H1 (cell line): ENCODE results near the gene DIAPH2. TPM values are rescaled to one million over a fixed set of nuclear protein-coding genes. Genes with fewer than 3 reads are reported as not detected.

Experiments
- CTCF ChIA-PET: fragments of 300-600 bp; sonication (Branson Sonifier 250); formaldehyde crosslinking; loops from one replicate; lab custom pipeline; 2021; ENCODE audit not compliant: partially characterized antibody; lab: Charles Lee
- POLR2A ChIA-PET: fragments of 300-600 bp; sonication (Branson Sonifier 250); formaldehyde crosslinking; loops from one replicate; lab custom pipeline; 2021; ENCODE audit warnings: inconsistent platforms; ENCODE audit not compliant: partially characterized antibody; lab: Charles Lee
- DNase-seq, 2 experiments: peaks; one replicate each; pipeline versions ENCODE4 v3.0.0 to v3.0.0-alpha.2; 2010 to 2022; ENCODE audit warnings: low spot score in 2 of 2, low read depth in 1 of 2, mixed read lengths in 1 of 2
- FAIRE-seq: peaks from 2 replicates; lab custom pipeline; 2011; peaks lifted over from hg19 to GRCh38; lab: Jason Lieb, UNC
- H2AFZ ChIP-seq: 2 replicates; pipeline ENCODE4 v1.8.1; 2012; ENCODE audit warnings: low read length, inconsistent platforms
- H2AK5ac ChIP-seq: 2 replicates; pipeline ENCODE4 v1.6.1; 2013; ENCODE audit warnings: low read depth, low read length
- H2BK120ac ChIP-seq: replicated peaks from 2 replicates; pipeline ENCODE3; 2013; ENCODE audit warnings: low read depth, low read length, inconsistent platforms
- H2BK12ac ChIP-seq: 2 replicates; pipeline ENCODE4 v1.6.1; 2013; ENCODE audit warnings: low read depth, low read length
- H2BK15ac ChIP-seq: 2 replicates; pipeline ENCODE4 v1.6.1; 2013; ENCODE audit warnings: low read length
- H2BK20ac ChIP-seq: 2 replicates; pipeline ENCODE4 v1.6.1; 2013; ENCODE audit warnings: low read length
- H2BK5ac ChIP-seq: 2 replicates; pipeline ENCODE4 v1.6.1; 2013; ENCODE audit warnings: low read depth, low read length
- H3K14ac ChIP-seq: 2 replicates; pipeline ENCODE4 v1.6.1; 2013; ENCODE audit warnings: inconsistent platforms; ENCODE audit not compliant: insufficient read length
- H3K18ac ChIP-seq: 2 replicates; pipeline ENCODE4 v1.6.1; 2013; ENCODE audit warnings: low read length; ENCODE audit errors: extremely low read depth
- H3K23ac ChIP-seq: 2 replicates; pipeline ENCODE4 v1.6.1; 2013; ENCODE audit warnings: inconsistent platforms; ENCODE audit not compliant: insufficient read length
- H3K23me2 ChIP-seq: 2 replicates; pipeline ENCODE4 v1.6.1; 2013; ENCODE audit warnings: low read depth, low read length
- H3K27ac ChIP-seq: 2 replicates; pipeline ENCODE4 v1.6.1; 2011; ENCODE audit warnings: low read depth, low read length, inconsistent platforms
- H3K27me3 ChIP-seq, 4 experiments: replicated peaks in 1 of 4; 1 replicate in 1 of 4; 2 replicates in 3 of 4; pipeline versions ENCODE4 v1.6.1 to v1.8.1; 2011 to 2013; ENCODE audit warnings: low read length in 3 of 4, mild to moderate bottlenecking in 3 of 4, inconsistent platforms in 2 of 4, mixed read lengths in 2 of 4, moderate library complexity in 1 of 4; ENCODE audit not compliant: control insufficient read depth in 3 of 4, insufficient read depth in 3 of 4; ENCODE audit errors: extremely low read depth in 1 of 4
- H3K36me3 ChIP-seq, 4 experiments: 2 replicates each; pipeline versions ENCODE4 v1.6.1 to v1.8.1; 2011 to 2013; ENCODE audit warnings: mild to moderate bottlenecking in 4 of 4, low read length in 3 of 4, moderate library complexity in 2 of 4, control low read depth in 1 of 4, inconsistent platforms in 1 of 4; ENCODE audit not compliant: insufficient read depth in 4 of 4, control insufficient read depth in 2 of 4
- H3K4ac ChIP-seq: replicated peaks from 2 replicates; pipeline ENCODE3; 2013; ENCODE audit warnings: low read length, low read depth, mixed read lengths, inconsistent platforms; ENCODE audit not compliant: insufficient read length
- H3K4me1 ChIP-seq, 4 experiments: replicated peaks in 1 of 4; 1 replicate in 1 of 4; 2 replicates in 3 of 4; pipeline versions ENCODE4 v1.6.1 to v1.8.1; 2011 to 2013; ENCODE audit warnings: low read length in 3 of 4, inconsistent platforms in 2 of 4, mixed read lengths in 1 of 4; ENCODE audit not compliant: insufficient read depth in 4 of 4, control insufficient read depth in 3 of 4
- H3K4me2 ChIP-seq, 2 experiments: 2 replicates each; pipeline versions ENCODE4 v1.6.1 to v1.8.1; 2011 to 2013; ENCODE audit warnings: low read depth in 2 of 2, low read length in 2 of 2, control low read depth in 1 of 2, inconsistent platforms in 1 of 2, mild to moderate bottlenecking in 1 of 2; ENCODE audit not compliant: insufficient read depth in 1 of 2
- H3K4me3 ChIP-seq, 4 experiments: fragments of 200-600, 300-600 bp in 1 of 4; sonication (generic), shearing (Covaris generic), sonication (Bioruptor Twin) in 1 of 4; 2 replicates each; pipeline versions ENCODE4 v1.5.1 to v1.8.1; 2011 to 2016; ENCODE audit warnings: low read length in 4 of 4, low read depth in 3 of 4, control low read depth in 2 of 4, inconsistent platforms in 2 of 4, mild to moderate bottlenecking in 2 of 4, mixed read lengths in 1 of 4, moderate library complexity in 1 of 4; ENCODE audit not compliant: insufficient read depth in 2 of 4; ENCODE audit errors: extremely low read depth in 1 of 4
- H3K56ac ChIP-seq: replicated peaks from 2 replicates; pipeline ENCODE3; 2013; ENCODE audit warnings: low read depth, mild to moderate bottlenecking, mixed read lengths, low read length, inconsistent platforms; ENCODE audit not compliant: insufficient read length
- H3K79me1 ChIP-seq: 2 replicates; pipeline ENCODE4 v1.6.1; 2013; ENCODE audit warnings: low read depth, low read length, control low read depth
- H3K79me2 ChIP-seq, 2 experiments: 2 replicates each; pipeline versions ENCODE4 v1.6.1 to v1.8.1; 2012 to 2013; ENCODE audit warnings: low read length in 2 of 2, mild to moderate bottlenecking in 2 of 2, inconsistent platforms in 1 of 2; ENCODE audit not compliant: insufficient read depth in 2 of 2, control insufficient read depth in 1 of 2
- H3K9ac ChIP-seq, 4 experiments: replicated peaks in 1 of 4; 1 replicate in 1 of 4; 2 replicates in 3 of 4; pipeline versions ENCODE4 v1.6.1 to v1.8.1; 2011 to 2013; ENCODE audit warnings: low read depth in 3 of 4, low read length in 3 of 4, control low read depth in 2 of 4, mild to moderate bottlenecking in 2 of 4, moderate library complexity in 2 of 4, inconsistent platforms in 1 of 4; ENCODE audit errors: extremely low read depth in 1 of 4
- H3K9me3 ChIP-seq, 2 experiments: 2 replicates each; pipeline versions ENCODE4 v1.6.1 to v1.8.1; 2012 to 2013; ENCODE audit warnings: mild to moderate bottlenecking in 2 of 2, moderate library complexity in 2 of 2, control low read depth in 1 of 2, inconsistent platforms in 1 of 2, low read depth in 1 of 2, low read length in 1 of 2, mixed read lengths in 1 of 2; ENCODE audit not compliant: insufficient read depth in 2 of 2
- H4K20me1 ChIP-seq, 2 experiments: replicated peaks in 1 of 2; 2 replicates each; pipeline versions ENCODE3 to v1.8.1; 2011 to 2013; ENCODE audit warnings: inconsistent platforms in 2 of 2, low read length in 2 of 2, mild to moderate bottlenecking in 1 of 2; ENCODE audit not compliant: insufficient read depth in 2 of 2, control insufficient read depth in 1 of 2
- H4K5ac ChIP-seq: 2 replicates; pipeline ENCODE4 v1.6.1; 2013; ENCODE audit warnings: low read length, low read depth, mixed read lengths, inconsistent platforms; ENCODE audit not compliant: insufficient read length
- H4K8ac ChIP-seq: 2 replicates; pipeline ENCODE4 v1.8.0; 2013; ENCODE audit warnings: mild to moderate bottlenecking, moderate library complexity, low read length, inconsistent platforms; ENCODE audit not compliant: insufficient read depth; ENCODE audit errors: extremely low read depth
- H4K91ac ChIP-seq: replicated peaks from 2 replicates; pipeline ENCODE3; 2013; ENCODE audit warnings: low read length, mixed read lengths, inconsistent platforms; ENCODE audit not compliant: insufficient read length
- ASH2L ChIP-seq: fragments of 200-600, 300-600 bp; sonication (generic); IDR thresholded peaks from one replicate; pipeline ENCODE4 v1.7.1; 2017; ENCODE audit warnings: low read length
- BRCA1 ChIP-seq: IDR thresholded peaks from 2 replicates; pipeline ENCODE4 v1.6.1; 2012; ENCODE audit warnings: low read depth, low read length, improper control_type of control experiment
- CEBPB ChIP-seq: IDR thresholded peaks from 2 replicates; pipeline ENCODE4 v1.6.1; 2012; ENCODE audit warnings: low read depth, low read length
- EGR1 ChIP-seq: IDR thresholded peaks from 2 replicates; pipeline ENCODE4 v1.6.1; 2011; ENCODE audit warnings: low read depth, low read length, borderline replicate concordance
- JUN ChIP-seq: IDR thresholded peaks from 2 replicates; pipeline ENCODE4 v1.6.1; 2011; ENCODE audit warnings: low read depth, mild to moderate bottlenecking, improper control_type of control experiment, low read length
- KDM1A ChIP-seq: fragments of 200-600, 300-600 bp; sonication (generic); IDR thresholded peaks from 2 replicates; pipeline ENCODE4 v1.7.1; 2016; ENCODE audit warnings: mild to moderate bottlenecking, low read length, borderline replicate concordance
- RXRA ChIP-seq: IDR thresholded peaks from 2 replicates; pipeline ENCODE4 v1.6.1; 2011; ENCODE audit warnings: low read depth, mild to moderate bottlenecking, low read length, moderate library complexity; ENCODE audit not compliant: insufficient read depth
- SAP30 ChIP-seq: fragments of 300-600 bp; sonication (generic); IDR thresholded peaks from 2 replicates; pipeline ENCODE4 v1.7.1; 2012; ENCODE audit warnings: low read length, moderate library complexity, mild to moderate bottlenecking, inconsistent platforms; ENCODE audit not compliant: insufficient read depth, insufficient replicate concordance
- SIRT6 ChIP-seq: IDR thresholded peaks from one replicate; pipeline ENCODE4 v1.7.1; 2012; ENCODE audit warnings: low read length, inconsistent platforms
- SP2 ChIP-seq: IDR thresholded peaks from 2 replicates; pipeline ENCODE4 v1.6.1; 2012; ENCODE audit warnings: mild to moderate bottlenecking, low read length, inconsistent platforms
- SUZ12 ChIP-seq: fragments of 200-600 bp; sonication (generic); IDR thresholded peaks from 2 replicates; pipeline ENCODE4 v1.6.1; 2012; ENCODE audit warnings: mild to moderate bottlenecking, inconsistent platforms, low read length, moderate library complexity, mixed read lengths
- TAF7 ChIP-seq: optimal IDR thresholded peaks from 2 replicates; pipeline ENCODE3; 2011; ENCODE audit warnings: low read depth, mild to moderate bottlenecking, inconsistent platforms, low read length, moderate library complexity, borderline replicate concordance
- YY1 ChIP-seq: IDR thresholded peaks from 2 replicates; pipeline ENCODE4 v1.6.1; 2011; ENCODE audit warnings: low read depth, mild to moderate bottlenecking, low read length
- WGBS, 2 experiments: shearing (Covaris generic) in 1 of 2; methylation state at CpG; one replicate each; pipeline versions ENCODE4 v1.1.6 to v1.1.7; 2013 to 2015; ENCODE audit warnings: low lambda C conversion rate in 2 of 2, mixed read lengths in 2 of 2, inconsistent platforms in 1 of 2, low coverage in 1 of 2, missing lambda C conversion rate in 1 of 2; ENCODE audit not compliant: insufficient replicate concordance in 2 of 2, insufficient coverage in 1 of 2, insufficient read length in 1 of 2; ENCODE audit errors: extremely low coverage in 1 of 2, missing lambda C conversion rate in 1 of 2; 5-methylcytosine and 5-hydroxymethylcytosine counted together
- polyA plus RNA-seq, 7 experiments: library from polyadenylated mRNA; depleted of rRNA in 3 of 7; stranded (reverse) in 5 of 7; unstranded in 2 of 7; fragments of >200 nt in 5 of 7; fragments of 200-250 nt in 2 of 7; gene quantifications; 1 replicate in 5 of 7; 2 replicates in 1 of 7; 4 replicates in 1 of 7; pipeline versions ENCODE4 v1.2.1 to v1.2.3, GENCODE V29; 2011 to 2013; ENCODE audit warnings: missing spikeins in 2 of 7, mixed read lengths in 2 of 7
- total RNA-seq: library from RNA; stranded (reverse); fragmentation: NEBNext Ultra II Directional; extraction: Animal tissue kit (Norgen Biotek cat#: 25700); gene quantifications from 2 replicates; pipeline ENCODE4 v1.2.1, GENCODE V29; 2021
- TF ChIP-seq, protein P1 (sequence below): IDR thresholded peaks from 2 replicates; pipeline ENCODE4 v1.6.1; 2012; ENCODE audit warnings: low read length, inconsistent platforms

DIAPH2 gene
- total and polyA plus RNA-seq, 2 of the 8 experiments (the other 6 are each of a cell fraction or from before 2014, with no cell fraction given): 4.4 to 24.3 TPM

DNA sequence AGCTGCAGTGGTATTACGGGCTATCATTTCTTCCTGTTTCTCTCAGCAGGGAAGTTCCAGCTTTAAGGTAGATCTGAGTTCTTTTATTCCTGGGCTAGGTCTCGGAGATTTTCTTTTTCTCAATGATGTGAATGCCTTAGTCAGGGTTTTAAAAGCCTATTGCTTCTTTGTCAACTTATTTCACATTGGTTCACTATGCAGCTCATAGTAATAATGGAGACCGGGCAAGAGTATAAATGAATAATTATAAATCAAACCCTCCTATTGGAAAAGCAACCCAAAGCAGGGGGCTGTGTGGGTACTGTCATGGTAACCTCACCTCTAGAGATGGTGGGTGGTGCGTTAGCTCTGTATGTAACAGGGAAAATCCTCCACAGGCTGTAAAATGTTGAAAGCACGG is 762.7 kb downstream of the DIAPH2 start:
- Histone ChIP-seq H2BK120ac (no peak overlapping the region), H3K4me1 (peaks cover 0 to 5% (median 0%) of the 10 kb centered on the region in 4 experiments; a peak in 2 of 7 replicates), H3K4me3 (no peak overlapping the region), H2BK5ac (no peak overlapping the region), H3K23me2 (no peaks in the 10 kb centered on the region), H4K20me1 (no peaks in the 10 kb centered on the region), H2AFZ (no peak overlapping the region), H2BK20ac (no peak overlapping the region), H2BK12ac (no peak overlapping the region), H3K4ac (no peak overlapping the region), H3K56ac (no peak overlapping the region), H3K27me3 (no peaks in the 10 kb centered on the region), H3K36me3 (peaks cover 0 to 4% (median 0%) of the 10 kb centered on the region in 4 experiments; a peak in 2 of 8 replicates), H4K91ac (no peak overlapping the region), H4K5ac (no peak overlapping the region), H3K23ac (no peak overlapping the region), H3K4me2 (no peak overlapping the region), H3K27ac (no peak overlapping the region), H3K79me2 (no peaks in the 10 kb centered on the region), H3K9ac (no peak overlapping the region), H2BK15ac (no peak overlapping the region), H2AK5ac (no peak overlapping the region), H3K18ac (no peak overlapping the region), H4K8ac (no peak overlapping the region), H3K14ac (no peak overlapping the region), H3K79me1 (no peaks in the 10 kb centered on the region), H3K9me3 (no peaks in the 10 kb centered on the region)
- DNase-seq (no peak), FAIRE-seq (no peak)
- ChIA-PET CTCF (interaction anchor here (0.6 to 0.7 kb wide), 3 partner anchors 40 to 1745 kb away, joined by 3 to 7 read pairs (median 3); no protein-coding TSS in a partner anchor), POLR2A (no interaction called here)
- TF ChIP-seq TAF7 (no peak), SIRT6 (no peak), SP2 (no peak), JUN (no peak), EGR1 (no peak), CEBPB (no peak), ASH2L (no peak), SAP30 (no peak), BRCA1 (no peak), RXRA (no peak), SUZ12 (no peak), YY1 (no peak), KDM1A (no peak)
- TF ChIP-seq, protein P1, sequence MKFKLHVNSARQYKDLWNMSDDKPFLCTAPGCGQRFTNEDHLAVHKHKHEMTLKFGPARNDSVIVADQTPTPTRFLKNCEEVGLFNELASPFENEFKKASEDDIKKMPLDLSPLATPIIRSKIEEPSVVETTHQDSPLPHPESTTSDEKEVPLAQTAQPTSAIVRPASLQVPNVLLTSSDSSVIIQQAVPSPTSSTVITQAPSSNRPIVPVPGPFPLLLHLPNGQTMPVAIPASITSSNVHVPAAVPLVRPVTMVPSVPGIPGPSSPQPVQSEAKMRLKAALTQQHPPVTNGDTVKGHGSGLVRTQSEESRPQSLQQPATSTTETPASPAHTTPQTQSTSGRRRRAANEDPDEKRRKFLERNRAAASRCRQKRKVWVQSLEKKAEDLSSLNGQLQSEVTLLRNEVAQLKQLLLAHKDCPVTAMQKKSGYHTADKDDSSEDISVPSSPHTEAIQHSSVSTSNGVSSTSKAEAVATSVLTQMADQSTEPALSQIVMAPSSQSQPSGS: no peak
- 76% methylated on average over 5 of the region's 5 CpGs; no CpG with 5 or more reads in 1 of the 2 experiments for WGBS, 2 experiments
